HT1080 (cell line): ENCODE results near the gene KANK4. TPM values are rescaled to one million over a fixed set of nuclear protein-coding genes. Genes with fewer than 3 reads are reported as not detected.

Experiments used
- DNase-seq: peaks from one replicate; pipeline ENCODE4 v3.0.0-alpha.2; 2015; ENCODE audit warnings: low read depth
- small RNA-seq: library from RNA; depleted of rRNA; stranded (forward); fragments of <200 nt; gene quantifications from one replicate; pipeline ENCODE3, GENCODE V24; 2014
- total RNA-seq: library from RNA; depleted of rRNA; stranded (reverse); fragments of >200 nt; shearing (Covaris generic); gene quantifications from 2 replicates; pipeline ENCODE4 v1.2.3, GENCODE V29; 2014; rRNA removed

The KANK4 gene
- total RNA-seq, 1 experiment from 2014 or later, result not detected

- DNase-seq, result no peak
Observed at GRCh38 chr1:62212411-62212810, 106.8 kb downstream of the KANK4 start.

- no peak for DNase-seq
Observed at GRCh38 chr1:62210960-62211359, 108.3 kb downstream of the KANK4 start.

- peak; percentile 24 for DNase-seq
Observed at GRCh38 chr1:62209931-62210595, 109.2 kb downstream of the KANK4 start.

GRCh38 chr1:62208970-62209369 lies 110.3 kb downstream of the KANK4 start:
- DNase-seq, result no peak

DNA sequence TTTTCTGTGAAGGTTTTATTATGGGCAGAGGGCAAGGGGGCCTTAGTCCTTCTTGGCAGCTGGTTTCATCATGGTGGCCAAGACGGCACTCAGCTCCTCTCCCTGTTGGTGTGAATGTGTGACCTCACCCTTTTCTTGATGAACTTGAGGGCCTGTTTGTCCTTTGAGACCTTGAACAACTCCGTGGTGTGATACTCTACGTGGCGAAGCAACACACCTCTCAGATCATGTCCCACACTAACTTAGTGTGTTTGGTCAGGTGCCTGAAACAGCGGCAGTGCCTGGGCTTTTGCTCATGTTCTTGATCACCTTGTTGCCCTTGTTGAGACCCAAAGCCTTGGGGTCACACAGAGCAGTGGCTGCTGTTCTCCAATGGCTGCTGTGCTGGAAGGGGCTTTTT lies 111.1 kb downstream of the KANK4 start:
- DNase-seq, result no peak

- no peak for DNase-seq
Observed at GRCh38 chr1:62207187-62207586, 112.0 kb downstream of the KANK4 start.

GRCh38 chr1:62198781-62199125 lies 120.5 kb downstream of the KANK4 start:
- DNase-seq, result no peak

GRCh38 chr1:62198069-62198780 lies 121.0 kb downstream of the KANK4 start:
- no peak for DNase-seq

DNA sequence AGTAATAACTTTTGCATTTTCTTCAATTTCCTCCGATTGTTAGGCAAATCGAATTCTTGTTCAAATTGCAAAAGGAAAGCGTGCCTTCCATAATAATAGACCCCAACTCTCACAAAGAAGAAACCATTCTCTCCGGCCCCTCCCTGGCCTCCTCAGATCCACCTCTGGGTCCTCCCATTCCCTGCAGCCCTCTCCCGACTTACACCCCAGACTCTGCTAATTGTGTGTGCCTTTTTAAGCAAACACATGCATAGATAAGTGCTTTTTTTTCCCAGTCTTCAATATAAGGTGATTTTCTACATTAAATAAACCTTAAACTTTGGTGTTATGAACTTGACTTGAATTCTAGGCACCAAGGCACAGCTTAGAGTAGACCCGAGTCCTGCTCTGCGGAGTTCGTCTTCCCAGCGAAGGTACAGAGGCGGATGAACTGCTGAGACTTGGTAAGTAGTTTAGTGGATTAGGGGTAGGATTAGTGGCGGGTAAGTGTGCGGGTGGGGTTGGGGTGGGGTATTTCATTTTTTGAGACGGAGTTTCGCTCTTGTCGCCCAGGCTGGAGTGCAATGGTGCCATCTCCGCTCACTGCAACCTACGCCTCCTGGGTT lies 123.0 kb downstream of the KANK4 start:
- no peak for DNase-seq

DNA sequence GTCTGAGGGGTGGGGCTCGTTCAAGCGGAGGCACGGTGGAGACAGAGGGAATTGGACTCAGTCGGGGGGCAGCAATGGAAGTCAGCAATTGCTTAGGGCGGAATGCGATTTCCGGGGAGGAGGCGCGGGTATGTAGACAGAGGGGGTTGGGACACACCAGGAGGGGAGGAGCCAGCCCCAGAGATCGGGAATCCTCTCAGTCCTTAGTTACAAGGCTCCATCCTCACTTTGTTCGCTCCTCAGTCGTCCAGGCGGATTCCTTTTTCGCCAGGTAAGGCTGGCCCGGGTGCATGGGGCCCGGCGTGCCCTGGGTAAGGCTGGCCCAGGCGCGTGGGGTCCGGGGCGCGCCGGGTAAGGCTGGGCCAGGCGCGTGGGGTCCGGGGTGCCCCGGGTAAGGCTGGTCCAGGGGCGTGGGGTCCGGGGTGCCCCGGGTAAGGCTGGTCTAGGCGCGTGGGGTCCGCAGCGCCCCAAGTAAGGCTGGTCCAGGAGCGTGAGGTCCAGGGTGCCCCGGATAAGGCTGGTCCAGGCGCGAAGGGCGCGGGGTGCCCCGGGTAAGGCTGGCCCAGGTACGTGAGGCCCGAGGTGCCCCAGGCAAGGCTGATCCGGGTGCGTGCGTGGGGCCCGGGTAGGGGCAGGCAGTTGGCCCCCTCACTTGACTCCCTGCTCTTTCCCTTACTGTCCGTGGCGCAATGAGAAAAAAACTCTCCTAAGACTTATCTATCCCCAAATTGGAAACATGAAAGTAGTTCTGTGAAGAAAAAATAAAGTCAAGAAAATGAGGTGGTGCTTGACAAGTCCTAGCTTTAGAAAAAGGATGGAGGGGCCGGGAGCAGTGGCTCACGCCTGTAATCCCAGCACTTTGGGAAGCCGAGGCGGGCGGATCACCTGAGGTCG lies 124.3 kb downstream of the KANK4 start, which contains the start of gene L1TD1:
L1TD1 (plus strand) TSS at position 199 of the 894 bp plus-strand sequence. CDS start 11,780 bp downstream, outside the sequence.
- no peak for DNase-seq

DNA sequence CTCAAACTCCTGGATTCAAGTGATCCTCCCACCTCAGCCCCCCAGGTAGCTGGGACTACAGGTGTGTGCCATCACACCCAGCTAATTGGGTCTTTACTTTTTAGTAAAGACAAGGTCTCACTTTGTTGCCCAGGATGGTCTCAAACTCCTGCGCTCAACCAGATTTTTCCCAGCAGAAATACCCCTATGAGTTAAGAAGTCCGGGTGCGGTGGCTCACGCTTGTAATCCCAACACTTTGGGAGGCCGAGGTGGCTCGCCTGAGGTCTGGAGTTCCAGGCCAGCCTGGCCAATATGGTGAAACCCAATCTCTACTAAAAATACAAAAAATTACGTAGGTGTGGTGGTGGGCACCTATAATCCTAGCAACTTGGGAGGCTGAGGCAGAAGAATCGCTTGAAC lies 131.1 kb downstream of the KANK4 start:
- DNase-seq, result no peak

GRCh38 chr1:62187548-62187947 lies 131.7 kb downstream of the KANK4 start:
- DNase-seq, result no peak

Small RNA genes within 50 kb of the gene (small RNA-seq; reads per million reads assigned to genes)
- not detected for gene RNU6-371P

Other genes starting within 250 kb of the KANK4 start
- gene L1TD1, start 124.6 kb downstream of the KANK4 start, total RNA-seq, result not detected in 2 replicates
- gene USP1, start 117.6 kb upstream of the KANK4 start, total RNA-seq, result 48.3 and 48.5 TPM in 2 replicates